Activated T-helper 1 cell treated with anti-CD3 and anti-CD28 coated beads, Interleukin-12 subunit alpha, Interleukin-12 subunit beta, Interleukin-2, Interleukin-4 antibody, amounts not matched to agents 30 ng/mL and 10 ng/mL and 1 ng/mL, durations not matched to agents 14 hours and 24 hours and 36 hours (primary cell): ENCODE measurements around the gene DSCAM. TPM values are rescaled to one million over a fixed set of nuclear protein-coding genes. Genes with fewer than 3 reads are reported as not detected.

Experiments used
- DNase-seq: peaks from one replicate; pipeline ENCODE4 v3.0.0; 2021; ENCODE audit warnings: low spot score
- H3K27ac Mint-ChIP-seq: one replicate; pipeline ENCODE4 v1.8.0; 2021; ENCODE audit warnings: mild to moderate bottlenecking, mixed read lengths
- H3K27me3 Mint-ChIP-seq: one replicate; pipeline ENCODE4 v1.8.0; 2022; ENCODE audit warnings: mild to moderate bottlenecking, moderate library complexity, mixed read lengths; ENCODE audit not compliant: insufficient read depth
- H3K36me3 Mint-ChIP-seq: one replicate; pipeline ENCODE4 v1.8.0; 2021; ENCODE audit warnings: low read depth, mixed read lengths
- H3K4me1 Mint-ChIP-seq: one replicate; pipeline ENCODE4 v1.8.0; 2021; ENCODE audit warnings: low read depth, mixed read lengths
- H3K4me3 Mint-ChIP-seq: one replicate; pipeline ENCODE4 v1.8.0; 2021; ENCODE audit warnings: mild to moderate bottlenecking, moderate library complexity, mixed read lengths
- H3K9me3 Mint-ChIP-seq: one replicate; pipeline ENCODE4 v1.8.0; 2021; ENCODE audit warnings: mixed read lengths
- intact Hi-C: fragments of 100-400 bp; cut with micrococcal nuclease; formaldehyde crosslinking; loops from one replicate; pipeline ENCODE4 v1.15.1; 2024
- total RNA-seq: library from RNA; stranded (reverse); gene quantifications from 2 replicates; pipeline ENCODE4 v1.2.3, GENCODE V29; 2022

DSCAM gene
- total RNA-seq, 1 donor from 2014 or later: not detected

GRCh38 chr21:40235528-40235927 is 611.4 kb downstream of the DSCAM start:
- H3K36me3 Mint-ChIP-seq: no peaks in the 10 kb centered on the region
- H3K27me3 Mint-ChIP-seq: no peaks in the 10 kb centered on the region

DNA sequence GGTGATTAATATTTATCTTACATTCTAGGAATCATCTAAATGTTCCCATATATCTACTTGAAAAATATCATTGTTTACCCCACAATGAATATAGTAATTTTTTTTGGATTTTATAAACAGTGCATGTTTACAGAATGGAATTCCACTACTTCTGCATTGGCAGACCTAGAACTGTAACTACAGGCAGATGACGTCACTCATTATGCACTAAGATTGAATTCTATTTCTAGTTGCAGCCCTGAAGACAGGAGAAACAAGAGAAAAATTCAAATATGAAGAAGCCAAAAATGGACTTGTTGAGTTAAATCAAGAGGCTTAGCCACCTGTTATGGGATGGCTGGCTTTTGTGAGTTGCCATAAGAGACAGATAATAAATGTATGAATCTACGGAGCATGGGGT is 615.0 kb downstream of the DSCAM start:
- intact Hi-C loops: no loop called here
- no peak for DNase-seq
- Mint-ChIP-seq H3K9me3 (peaks cover 25% of the 10 kb centered on the region), H3K27ac (no peak overlapping the region), H3K4me3 (no peak overlapping the region), H3K27me3 (no peaks in the 10 kb centered on the region), H3K4me1 (no peaks in the 10 kb centered on the region), H3K36me3 (no peaks in the 10 kb centered on the region)

More at GRCh38 chr21:40235528-40235927, 611.4 kb downstream of the DSCAM start:
- Mint-ChIP-seq H3K27ac (no peak overlapping the region), H3K4me3 (no peak overlapping the region), H3K4me1 (no peaks in the 10 kb centered on the region), H3K9me3 (peaks cover 24% of the 10 kb centered on the region)
- no peak for DNase-seq
- intact Hi-C loops: no loop called here

- H3K4me3 Mint-ChIP-seq: no peak overlapping the region
- no peaks in the 10 kb centered on the region for H3K4me1 Mint-ChIP-seq
- no peak overlapping the region for H3K27ac Mint-ChIP-seq
- intact Hi-C loops: no loop called here
- no peaks in the 10 kb centered on the region for H3K36me3 Mint-ChIP-seq
- no peak for DNase-seq
- peaks cover 25% of the 10 kb centered on the region for H3K9me3 Mint-ChIP-seq
- H3K27me3 Mint-ChIP-seq: no peaks in the 10 kb centered on the region
Measured at GRCh38 chr21:40227096-40227495, 619.9 kb downstream of the DSCAM start.

DNA sequence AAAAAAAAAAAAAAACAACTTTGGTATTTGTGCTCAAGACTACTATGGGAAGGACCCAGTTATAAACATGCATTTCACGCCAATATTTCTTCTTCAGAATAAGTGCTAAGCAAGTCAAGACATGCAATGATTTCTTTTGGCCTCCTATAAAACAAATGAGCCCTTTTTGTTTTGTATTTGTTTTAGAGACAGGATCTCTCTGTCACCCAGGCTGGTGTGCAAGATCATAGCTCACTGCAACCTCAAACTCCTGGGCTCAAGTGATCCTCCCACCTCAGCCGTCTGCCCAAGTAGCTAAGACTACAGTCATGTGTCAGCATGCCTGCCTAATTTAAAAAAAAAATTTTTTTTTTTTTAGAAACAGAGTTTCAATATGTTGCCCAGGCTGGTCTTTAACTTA is 631.0 kb downstream of the DSCAM start:
- Mint-ChIP-seq H3K27ac (no peak overlapping the region), H3K9me3 (no peaks in the 10 kb centered on the region), H3K27me3 (no peaks in the 10 kb centered on the region), H3K4me3 (no peak overlapping the region), H3K36me3 (no peaks in the 10 kb centered on the region), H3K4me1 (no peaks in the 10 kb centered on the region)
- no peak for DNase-seq
- intact Hi-C loops: no loop called here

DNA sequence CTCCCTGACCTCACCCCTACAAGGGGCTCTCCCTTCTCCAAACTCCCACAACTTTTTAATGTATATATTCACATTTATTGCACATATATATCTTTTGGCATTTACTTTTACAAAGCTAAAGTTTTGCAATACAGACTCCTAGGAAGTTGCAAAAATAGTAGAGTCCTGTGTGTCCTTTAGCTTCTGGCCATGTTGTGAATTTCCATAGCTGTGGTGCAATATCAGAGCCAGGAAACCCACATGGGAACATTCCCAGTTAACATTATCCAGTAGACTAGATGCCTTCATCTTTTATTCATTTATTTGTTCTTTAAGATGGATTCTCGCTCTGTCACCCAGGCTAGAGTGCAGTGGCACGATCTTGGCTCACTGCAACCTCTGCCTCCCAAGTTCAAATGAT is 636.7 kb downstream of the DSCAM start:
- H3K9me3 Mint-ChIP-seq: peaks cover 19% of the 10 kb centered on the region
- intact Hi-C loops: no loop called here
- H3K36me3 Mint-ChIP-seq: no peaks in the 10 kb centered on the region
- H3K27me3 Mint-ChIP-seq: no peaks in the 10 kb centered on the region
- H3K4me3 Mint-ChIP-seq: no peak overlapping the region
- no peak overlapping the region for H3K27ac Mint-ChIP-seq
- DNase-seq: no peak
- no peaks in the 10 kb centered on the region for H3K4me1 Mint-ChIP-seq

- no peaks in the 10 kb centered on the region for H3K4me1 Mint-ChIP-seq
- H3K9me3 Mint-ChIP-seq: peaks cover 19% of the 10 kb centered on the region
- no peak overlapping the region for H3K4me3 Mint-ChIP-seq
- no peak for DNase-seq
- no peak overlapping the region for H3K27ac Mint-ChIP-seq
- no peaks in the 10 kb centered on the region for H3K36me3 Mint-ChIP-seq
- no peaks in the 10 kb centered on the region for H3K27me3 Mint-ChIP-seq
- intact Hi-C loops: no loop called here
Measured at GRCh38 chr21:40208948-40209345, 638.0 kb downstream of the DSCAM start.

DNA sequence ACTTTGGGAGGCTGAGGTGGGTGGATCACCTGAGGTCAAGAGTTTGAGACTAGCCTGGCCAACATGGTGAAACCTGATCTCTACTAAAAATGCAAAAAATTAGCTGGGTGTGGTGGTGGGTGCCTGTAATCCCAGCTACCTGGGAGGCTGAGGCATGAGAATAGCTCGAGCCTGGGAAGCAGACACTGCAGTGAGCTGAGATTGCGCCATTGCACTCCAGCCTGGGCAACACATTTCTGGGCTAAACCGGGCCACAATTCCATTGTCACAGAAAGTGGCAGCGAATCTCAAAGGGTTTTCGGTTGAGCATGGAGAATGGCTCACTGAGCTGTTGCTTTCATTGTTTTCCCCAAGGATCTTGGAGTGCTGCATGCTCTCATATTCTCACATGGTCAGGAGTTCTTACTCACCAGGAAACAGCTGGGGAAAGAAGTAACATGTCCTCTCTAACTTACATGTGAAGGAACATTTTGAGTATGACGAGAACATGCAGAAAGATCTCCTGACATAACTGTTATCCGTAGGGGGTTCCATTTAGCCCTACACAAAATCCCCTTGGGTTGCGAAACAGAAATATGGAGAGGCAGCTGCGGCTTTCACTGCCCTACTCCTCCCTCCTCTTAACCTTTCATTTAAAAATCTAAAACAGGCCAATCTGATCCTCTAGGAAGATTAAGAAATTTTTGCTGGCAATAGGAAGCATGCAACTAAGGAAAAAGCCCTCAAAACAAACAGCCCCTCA is 638.6 kb downstream of the DSCAM start:
- H3K9me3 Mint-ChIP-seq: peaks cover 19% of the 10 kb centered on the region
- intact Hi-C loops: no loop called here
- H3K4me3 Mint-ChIP-seq: no peak overlapping the region
- no peak for DNase-seq
- H3K4me1 Mint-ChIP-seq: no peaks in the 10 kb centered on the region
- no peak overlapping the region for H3K27ac Mint-ChIP-seq
- no peaks in the 10 kb centered on the region for H3K36me3 Mint-ChIP-seq
- no peaks in the 10 kb centered on the region for H3K27me3 Mint-ChIP-seq

DNA sequence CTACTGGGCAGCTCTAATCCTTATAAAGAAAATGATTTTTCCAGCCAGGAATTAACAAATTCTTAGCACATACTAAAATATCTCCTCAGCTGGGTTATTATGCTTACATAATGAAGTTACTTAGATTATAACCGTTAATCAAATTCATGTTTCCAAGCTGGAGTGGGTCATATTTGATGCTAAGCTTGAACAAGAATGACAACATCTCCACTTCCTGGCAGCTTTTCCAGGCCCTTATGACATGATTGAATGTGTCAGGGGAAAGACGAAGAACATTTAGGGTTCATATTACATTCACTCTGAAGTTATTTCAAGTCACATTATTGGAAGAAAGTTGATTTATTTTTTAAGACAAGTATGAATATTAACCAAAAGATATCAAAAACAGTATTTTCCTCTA is 646.0 kb downstream of the DSCAM start:
- peaks cover 27% of the 10 kb centered on the region for H3K9me3 Mint-ChIP-seq
- H3K27me3 Mint-ChIP-seq: no peaks in the 10 kb centered on the region
- H3K4me1 Mint-ChIP-seq: no peaks in the 10 kb centered on the region
- H3K27ac Mint-ChIP-seq: no peak overlapping the region
- no peak overlapping the region for H3K4me3 Mint-ChIP-seq
- H3K36me3 Mint-ChIP-seq: no peaks in the 10 kb centered on the region
- intact Hi-C loops: no loop called here
- DNase-seq: no peak

DNA sequence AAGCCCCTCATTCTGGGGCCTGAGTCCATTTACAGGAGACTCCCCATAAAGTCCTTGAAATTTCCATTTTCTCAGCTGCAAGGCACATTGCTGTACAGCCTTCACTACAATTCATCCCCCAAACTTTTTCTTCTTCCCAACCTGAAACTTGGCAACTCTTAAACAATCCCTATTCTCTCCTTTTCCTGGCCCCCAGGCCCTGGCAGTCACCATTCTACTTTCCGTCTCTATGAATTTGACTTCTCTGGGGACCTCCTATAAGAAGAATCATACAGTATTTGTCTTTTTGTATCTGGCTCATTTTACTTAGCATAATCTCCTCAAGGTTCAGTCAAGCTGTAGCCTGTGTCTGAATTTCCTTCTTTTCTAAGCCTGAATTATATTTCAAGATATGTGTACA is 646.8 kb downstream of the DSCAM start:
- H3K4me3 Mint-ChIP-seq: no peak overlapping the region
- H3K27me3 Mint-ChIP-seq: no peaks in the 10 kb centered on the region
- peaks cover 25% of the 10 kb centered on the region for H3K9me3 Mint-ChIP-seq
- no peak for DNase-seq
- intact Hi-C loops: no loop called here
- no peaks in the 10 kb centered on the region for H3K36me3 Mint-ChIP-seq
- no peaks in the 10 kb centered on the region for H3K4me1 Mint-ChIP-seq
- H3K27ac Mint-ChIP-seq: no peak overlapping the region

- Mint-ChIP-seq H3K9me3 (peaks cover 42% of the 10 kb centered on the region), H3K27me3 (no peaks in the 10 kb centered on the region), H3K4me3 (no peak overlapping the region), H3K27ac (no peak overlapping the region), H3K36me3 (no peaks in the 10 kb centered on the region), H3K4me1 (no peaks in the 10 kb centered on the region)
- no peak for DNase-seq
- intact Hi-C loops: no loop called here
Measured at GRCh38 chr21:40194185-40194980, 652.6 kb downstream of the DSCAM start.

DNA sequence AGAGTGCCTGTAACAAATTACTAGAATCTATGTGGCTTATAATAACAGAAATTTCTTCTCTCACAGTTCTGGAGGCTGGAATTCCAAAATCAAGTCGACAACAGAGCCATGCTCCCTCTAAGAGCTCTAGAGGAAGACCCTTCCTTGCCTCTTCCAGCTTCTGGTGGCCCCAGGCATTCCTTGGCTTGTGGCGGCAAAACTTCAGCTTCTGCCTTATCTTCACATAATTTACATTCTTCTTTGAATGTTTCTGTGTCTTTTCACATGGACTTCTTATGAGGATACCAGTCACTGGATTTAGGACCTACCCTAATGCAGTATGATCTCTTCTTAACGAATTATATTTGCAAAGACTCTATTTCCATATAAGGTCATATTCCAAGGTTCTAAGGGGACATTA is 655.3 kb downstream of the DSCAM start:
- peaks cover 33% of the 10 kb centered on the region for H3K9me3 Mint-ChIP-seq

GRCh38 chr21:40191196-40191595 is 655.8 kb downstream of the DSCAM start:
- Mint-ChIP-seq H3K27me3 (no peaks in the 10 kb centered on the region), H3K4me3 (no peak overlapping the region), H3K4me1 (no peaks in the 10 kb centered on the region), H3K36me3 (no peaks in the 10 kb centered on the region), H3K9me3 (peaks cover 30% of the 10 kb centered on the region), H3K27ac (no peak overlapping the region)
- no peak for DNase-seq
- intact Hi-C loops: no loop called here

More for the DNA sequence above, 655.3 kb downstream of the DSCAM start:
- no peak for DNase-seq
- Mint-ChIP-seq H3K4me1 (no peaks in the 10 kb centered on the region), H3K36me3 (no peaks in the 10 kb centered on the region), H3K27ac (no peak overlapping the region), H3K4me3 (no peak overlapping the region), H3K27me3 (no peaks in the 10 kb centered on the region)
- intact Hi-C loops: no loop called here

DNA sequence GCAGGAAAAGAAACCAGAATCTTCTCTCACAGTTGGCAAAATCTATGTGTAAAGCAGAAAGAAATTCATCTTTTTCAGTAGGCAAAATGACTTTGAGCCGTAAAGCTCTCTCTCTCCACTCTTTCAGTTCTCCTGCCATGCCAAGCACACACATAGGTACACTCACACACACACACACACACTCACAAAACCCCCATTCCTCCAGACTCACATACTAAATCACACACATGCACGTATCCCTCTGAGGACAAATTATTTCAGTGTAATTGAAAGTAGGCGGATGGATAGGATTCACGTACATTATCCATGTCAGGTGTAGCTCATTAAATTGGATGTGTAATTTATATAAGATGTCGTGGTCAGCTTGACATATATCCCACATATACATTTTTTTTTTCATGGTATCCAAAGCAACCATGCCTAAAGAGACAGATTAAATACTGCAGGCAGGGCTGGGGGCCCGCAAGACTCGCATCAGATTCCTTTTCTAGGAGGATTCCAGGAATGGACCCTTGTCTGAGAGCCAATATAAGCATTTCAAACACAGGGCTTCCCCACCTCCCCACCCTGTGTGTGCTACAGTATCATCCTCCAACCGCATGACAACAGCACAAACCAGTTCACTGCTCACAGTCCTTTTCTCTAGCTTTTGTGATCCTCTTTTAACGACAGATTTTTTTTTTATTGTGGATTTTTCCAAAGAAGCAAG is 658.9 kb downstream of the DSCAM start:
- DNase-seq: no peak
- H3K27me3 Mint-ChIP-seq: no peaks in the 10 kb centered on the region
- no peak overlapping the region for H3K4me3 Mint-ChIP-seq
- intact Hi-C loops: no loop called here
- no peaks in the 10 kb centered on the region for H3K36me3 Mint-ChIP-seq
- peaks cover 42% of the 10 kb centered on the region for H3K9me3 Mint-ChIP-seq
- no peaks in the 10 kb centered on the region for H3K4me1 Mint-ChIP-seq
- no peak overlapping the region for H3K27ac Mint-ChIP-seq
